PC-9 (cell line): ENCODE measurements around the gene EXOC4. TPM values are rescaled to one million over a fixed set of nuclear protein-coding genes. Genes with fewer than 3 reads are reported as not detected.

ENCODE experiments used
- BruUV-seq: library from RNA; stranded (reverse); fragments of 400-500 nt; replicated peaks from 2 replicates; lab custom pipeline; 2021; lab: Mats Ljungman, UMichigan
- CTCF ChIA-PET: fragments of 300-600 bp; sonication (Branson Sonifier 250); formaldehyde crosslinking; loops from one replicate; lab custom pipeline; 2022; ENCODE audit warnings: antibody characterized with exemption; lab: Charles Lee
- POLR2A ChIA-PET: fragments of 300-600 bp; sonication (Branson Sonifier 250); formaldehyde crosslinking; loops from one replicate; lab custom pipeline; 2022; ENCODE audit warnings: antibody characterized with exemption; ENCODE audit not compliant: unreplicated experiment; lab: Charles Lee
- DNase-seq, 2 experiments: peaks; one replicate each; pipeline versions ENCODE4 v3.0.0 to v3.0.0-alpha.2; 2015 to 2022; ENCODE audit warnings: mixed read lengths in 1 of 2
- H2AFZ ChIP-seq: fragments of 200-600 bp; sonication (generic); 2 replicates; pipeline ENCODE4 v1.8.1; 2017; ENCODE audit warnings: antibody characterized with exemption
- H3F3A ChIP-seq: fragments of 200-600 bp; sonication (generic); 2 replicates; pipeline ENCODE4 v1.8.1; 2017; ENCODE audit warnings: antibody characterized with exemption, mild to moderate bottlenecking, low read depth; ENCODE audit not compliant: insufficient read depth
- H3K27ac ChIP-seq: fragments of 200-600 bp; sonication (generic); 2 replicates; pipeline ENCODE4 v1.6.1; 2016; ENCODE audit warnings: mixed run types
- H3K27me3 ChIP-seq: fragments of 200-600 bp; sonication (generic); 2 replicates; pipeline ENCODE4 v1.6.1; 2016; ENCODE audit warnings: low read depth, mixed run types; ENCODE audit not compliant: insufficient read depth
- H3K36me3 ChIP-seq: fragments of 200-600 bp; sonication (generic); 2 replicates; pipeline ENCODE4 v1.6.1; 2016; ENCODE audit warnings: low read depth, mixed run types
- H3K4me1 ChIP-seq: fragments of 200-600 bp; sonication (generic); replicated peaks from 2 replicates; pipeline ENCODE4 v1.6.1; 2016; ENCODE audit warnings: mixed run types; ENCODE audit not compliant: insufficient read depth
- H3K4me2 ChIP-seq: fragments of 200-600 bp; sonication (generic); 2 replicates; pipeline ENCODE4 v1.6.1; 2017; ENCODE audit warnings: mixed run types
- H3K4me3 ChIP-seq: fragments of 200-600 bp; sonication (generic); 2 replicates; pipeline ENCODE4 v1.6.1; 2016; ENCODE audit warnings: mixed run types
- H3K79me2 ChIP-seq: fragments of 200-600 bp; sonication (generic); 2 replicates; pipeline ENCODE4 v1.6.1; 2017; ENCODE audit warnings: low read depth, mixed run types
- H3K9me2 ChIP-seq: fragments of 200-600 bp; sonication (generic); 2 replicates; pipeline ENCODE4 v1.8.1; 2017; ENCODE audit warnings: mild to moderate bottlenecking; ENCODE audit not compliant: insufficient read depth
- H3K9me3 ChIP-seq: fragments of 200-600 bp; sonication (generic); 2 replicates; pipeline ENCODE4 v1.8.1; 2016; ENCODE audit warnings: low read depth; ENCODE audit not compliant: insufficient read depth
- H4K20me1 ChIP-seq: fragments of 200-600 bp; sonication (generic); 2 replicates; pipeline ENCODE4 v1.8.1; 2017; ENCODE audit not compliant: insufficient read depth
- CTCF ChIP-seq: fragments of 200-600 bp; sonication (generic); conservative IDR thresholded peaks from 2 replicates; pipeline ENCODE4 v1.6.1; 2017; ENCODE audit warnings: mixed run types, antibody characterized with exemption, mild to moderate bottlenecking, moderate library complexity
- EZH2 ChIP-seq: fragments of 200-600 bp; sonication (generic); IDR thresholded peaks from 2 replicates; pipeline ENCODE4 v1.8.0; 2017; ENCODE audit warnings: antibody characterized with exemption, low read depth
- intact Hi-C: fragments of 100-400 bp; cut with micrococcal nuclease; formaldehyde crosslinking; loops from one replicate; pipeline ENCODE4 v1.10.0; 2022; ENCODE audit not compliant: unreplicated experiment
- total RNA-seq: library from RNA; stranded (reverse); gene quantifications from 2 replicates; pipeline ENCODE4 v1.2.3, GENCODE V29; 2021

The EXOC4 gene
- total RNA-seq, 1 experiment from 2014 or later: 101 TPM

DNA sequence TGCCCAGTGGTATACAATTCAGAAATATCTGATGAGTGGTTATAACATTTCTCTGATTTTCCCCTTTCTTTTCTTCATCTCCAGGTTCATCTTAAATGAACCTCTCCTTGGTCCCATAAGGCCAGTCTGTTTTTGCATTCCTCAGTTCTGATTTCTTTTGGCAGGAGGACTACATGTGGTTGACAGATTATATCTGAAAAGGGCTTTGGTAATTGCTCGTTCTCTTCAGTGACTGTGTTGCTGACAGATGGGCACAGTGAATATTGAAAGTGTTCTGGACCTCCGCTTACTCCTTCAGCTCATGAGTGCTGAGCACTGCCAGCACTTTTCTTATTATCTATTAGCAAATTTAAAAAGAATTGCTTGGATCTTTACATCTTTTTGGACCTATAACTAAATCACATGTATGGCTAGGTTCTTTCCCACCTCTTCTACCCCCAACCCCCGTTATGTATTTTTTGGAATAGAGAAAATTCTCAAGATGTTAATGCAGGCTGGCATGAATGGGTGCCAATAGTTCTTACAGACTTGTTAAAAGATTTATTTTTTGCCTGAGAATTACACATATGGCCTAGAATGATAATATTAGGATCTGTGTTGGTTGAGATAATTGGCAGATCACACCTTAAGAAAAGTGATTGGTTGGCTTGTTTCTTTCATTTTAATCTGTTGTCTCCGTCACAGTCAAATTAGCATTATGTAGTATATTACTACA is 323.0 kb downstream of the EXOC4 start:
- CTCF ChIA-PET: no interaction called here
- Histone ChIP-seq H3K9me3 (no peaks in the 10 kb centered on the region), H3K27ac (no peak overlapping the region), H3K9me2 (no peaks in the 10 kb centered on the region), H3F3A (0 out of 2 replicates have a peak, but pooled peaks cover 6% of the 10 kb centered on the region), H3K79me2 (no peaks in the 10 kb centered on the region), H3K36me3 (no peaks in the 10 kb centered on the region), H3K4me1 (peaks cover 5% of the 10 kb centered on the region), H2AFZ (no peak overlapping the region), H4K20me1 (no peaks in the 10 kb centered on the region), H3K27me3 (no peaks in the 10 kb centered on the region), H3K4me3 (no peak overlapping the region), H3K4me2 (no peak overlapping the region)
- intact Hi-C loops: no loop called here
- BruUV-seq: no TSS peak
- DNase-seq: no peak
- TF ChIP-seq CTCF (no peak), EZH2 (no peak)
- POLR2A ChIA-PET: no interaction called here

GRCh38 chr7:133576612-133577168 is 323.8 kb downstream of the EXOC4 start:
- no TSS peak for BruUV-seq
- no peak overlapping the region for H3K4me2 ChIP-seq
- H3K27ac ChIP-seq: no peak overlapping the region
- peaks cover 5% of the 10 kb centered on the region for H3K4me1 ChIP-seq
- H3K9me2 ChIP-seq: no peaks in the 10 kb centered on the region
- H3K79me2 ChIP-seq: no peaks in the 10 kb centered on the region
- no peak for DNase-seq
- no peak overlapping the region for H3K4me3 ChIP-seq
- H4K20me1 ChIP-seq: no peaks in the 10 kb centered on the region
- H3K27me3 ChIP-seq: no peaks in the 10 kb centered on the region
- POLR2A ChIA-PET: no interaction called here
- 0 out of 2 replicates have a peak, but pooled peaks cover 6% of the 10 kb centered on the region for H3F3A ChIP-seq
- H2AFZ ChIP-seq: no peak overlapping the region
- TF ChIP-seq EZH2: no peak
- TF ChIP-seq CTCF: no peak
- CTCF ChIA-PET: no interaction called here
- intact Hi-C loops: no loop called here
- H3K9me3 ChIP-seq: no peaks in the 10 kb centered on the region
- H3K36me3 ChIP-seq: no peaks in the 10 kb centered on the region

DNA sequence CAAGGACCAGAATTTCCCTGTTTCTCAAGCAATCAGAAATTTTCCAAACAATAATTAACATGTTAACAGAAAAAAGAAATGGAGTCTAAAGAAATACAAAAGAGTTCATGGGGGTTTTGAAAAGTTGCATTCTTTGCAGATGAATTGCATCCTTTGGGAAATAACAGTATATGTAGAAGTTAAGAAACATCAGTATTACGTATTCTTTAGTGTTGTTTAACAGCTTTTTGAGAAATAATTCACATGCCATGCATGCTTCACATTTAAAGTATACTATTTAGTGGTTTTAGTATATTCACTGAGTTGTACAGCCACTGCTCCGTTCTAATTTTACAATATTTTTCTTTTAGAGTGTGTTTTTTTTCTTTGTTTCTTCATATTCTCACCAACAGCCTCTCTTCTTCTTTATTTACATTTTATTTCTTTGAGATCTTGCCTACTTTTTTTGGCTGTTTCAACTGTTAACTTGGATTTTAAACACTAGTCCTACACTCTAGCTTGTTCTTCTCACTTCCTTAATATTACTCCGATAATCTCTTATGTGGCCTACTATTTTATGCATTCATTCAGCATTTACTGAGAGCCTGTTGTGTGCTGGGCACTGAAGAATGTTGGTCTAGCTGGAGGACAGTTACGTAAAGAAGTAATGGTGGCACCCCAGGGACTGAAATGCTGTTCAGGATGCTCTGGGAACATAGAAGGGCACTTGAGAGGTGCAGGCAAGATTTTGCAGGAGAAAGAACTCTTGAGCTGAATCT is 330.1 kb downstream of the EXOC4 start:
- no peaks in the 10 kb centered on the region for H3F3A ChIP-seq
- CTCF ChIA-PET: no interaction called here
- BruUV-seq: no TSS peak
- TF ChIP-seq CTCF (no peak), EZH2 (no peak)
- no peak for DNase-seq
- no peak overlapping the region for H2AFZ ChIP-seq
- POLR2A ChIA-PET: no interaction called here
- H3K4me2 ChIP-seq: no peak overlapping the region
- no peak overlapping the region for H3K27ac ChIP-seq
- H3K4me3 ChIP-seq: no peak overlapping the region
- no peaks in the 10 kb centered on the region for H3K36me3 ChIP-seq
- no peaks in the 10 kb centered on the region for H3K9me2 ChIP-seq
- intact Hi-C loops: no loop called here
- no peaks in the 10 kb centered on the region; the same call in none of the 2 replicates for H4K20me1 ChIP-seq
- no peaks in the 10 kb centered on the region for H3K9me3 ChIP-seq
- H3K27me3 ChIP-seq: no peaks in the 10 kb centered on the region
- no peaks in the 10 kb centered on the region for H3K4me1 ChIP-seq
- H3K79me2 ChIP-seq: no peaks in the 10 kb centered on the region
